PC-9 (cell line): ENCODE results near the gene AKAP4. TPM values are rescaled to one million over a fixed set of nuclear protein-coding genes. Genes with fewer than 3 reads are reported as not detected.

Experiments used
- BruUV-seq: library from RNA; stranded (reverse); fragments of 400-500 nt; replicated peaks from 2 replicates; lab custom pipeline; 2021; lab: Mats Ljungman, UMichigan
- CTCF ChIA-PET: fragments of 300-600 bp; sonication (Branson Sonifier 250); formaldehyde crosslinking; loops from one replicate; lab custom pipeline; 2022; ENCODE audit warnings: antibody characterized with exemption; lab: Charles Lee
- POLR2A ChIA-PET: fragments of 300-600 bp; sonication (Branson Sonifier 250); formaldehyde crosslinking; loops from one replicate; lab custom pipeline; 2022; ENCODE audit warnings: antibody characterized with exemption; ENCODE audit not compliant: unreplicated experiment; lab: Charles Lee
- DNase-seq, 2 experiments: peaks; one replicate each; pipeline versions ENCODE4 v3.0.0 to v3.0.0-alpha.2; 2015 to 2022; ENCODE audit warnings: mixed read lengths in 1 of 2
- H2AFZ ChIP-seq: fragments of 200-600 bp; sonication (generic); 2 replicates; pipeline ENCODE4 v1.8.1; 2017; ENCODE audit warnings: antibody characterized with exemption
- H3F3A ChIP-seq: fragments of 200-600 bp; sonication (generic); 2 replicates; pipeline ENCODE4 v1.8.1; 2017; ENCODE audit warnings: antibody characterized with exemption, mild to moderate bottlenecking, low read depth; ENCODE audit not compliant: insufficient read depth
- H3K27ac ChIP-seq: fragments of 200-600 bp; sonication (generic); 2 replicates; pipeline ENCODE4 v1.6.1; 2016; ENCODE audit warnings: mixed run types
- H3K27me3 ChIP-seq: fragments of 200-600 bp; sonication (generic); 2 replicates; pipeline ENCODE4 v1.6.1; 2016; ENCODE audit warnings: low read depth, mixed run types; ENCODE audit not compliant: insufficient read depth
- H3K36me3 ChIP-seq: fragments of 200-600 bp; sonication (generic); 2 replicates; pipeline ENCODE4 v1.6.1; 2016; ENCODE audit warnings: low read depth, mixed run types
- H3K4me1 ChIP-seq: fragments of 200-600 bp; sonication (generic); replicated peaks from 2 replicates; pipeline ENCODE4 v1.6.1; 2016; ENCODE audit warnings: mixed run types; ENCODE audit not compliant: insufficient read depth
- H3K4me2 ChIP-seq: fragments of 200-600 bp; sonication (generic); 2 replicates; pipeline ENCODE4 v1.6.1; 2017; ENCODE audit warnings: mixed run types
- H3K4me3 ChIP-seq: fragments of 200-600 bp; sonication (generic); 2 replicates; pipeline ENCODE4 v1.6.1; 2016; ENCODE audit warnings: mixed run types
- H3K79me2 ChIP-seq: fragments of 200-600 bp; sonication (generic); 2 replicates; pipeline ENCODE4 v1.6.1; 2017; ENCODE audit warnings: low read depth, mixed run types
- H3K9me2 ChIP-seq: fragments of 200-600 bp; sonication (generic); 2 replicates; pipeline ENCODE4 v1.8.1; 2017; ENCODE audit warnings: mild to moderate bottlenecking; ENCODE audit not compliant: insufficient read depth
- H3K9me3 ChIP-seq: fragments of 200-600 bp; sonication (generic); 2 replicates; pipeline ENCODE4 v1.8.1; 2016; ENCODE audit warnings: low read depth; ENCODE audit not compliant: insufficient read depth
- H4K20me1 ChIP-seq: fragments of 200-600 bp; sonication (generic); 2 replicates; pipeline ENCODE4 v1.8.1; 2017; ENCODE audit not compliant: insufficient read depth
- EZH2 ChIP-seq: fragments of 200-600 bp; sonication (generic); IDR thresholded peaks from 2 replicates; pipeline ENCODE4 v1.8.0; 2017; ENCODE audit warnings: antibody characterized with exemption, low read depth
- intact Hi-C: fragments of 100-400 bp; cut with micrococcal nuclease; formaldehyde crosslinking; loops from one replicate; pipeline ENCODE4 v1.10.0; 2022; ENCODE audit not compliant: unreplicated experiment
- total RNA-seq: library from RNA; stranded (reverse); gene quantifications from 2 replicates; pipeline ENCODE4 v1.2.3, GENCODE V29; 2021
- TF ChIP-seq, protein P1 (sequence below): fragments of 200-600 bp; sonication (generic); conservative IDR thresholded peaks from 2 replicates; pipeline ENCODE4 v1.6.1; 2017; ENCODE audit warnings: mixed run types, antibody characterized with exemption, mild to moderate bottlenecking, moderate library complexity

AKAP4 gene
- total RNA-seq, 1 experiment from 2014 or later: not detected

DNA sequence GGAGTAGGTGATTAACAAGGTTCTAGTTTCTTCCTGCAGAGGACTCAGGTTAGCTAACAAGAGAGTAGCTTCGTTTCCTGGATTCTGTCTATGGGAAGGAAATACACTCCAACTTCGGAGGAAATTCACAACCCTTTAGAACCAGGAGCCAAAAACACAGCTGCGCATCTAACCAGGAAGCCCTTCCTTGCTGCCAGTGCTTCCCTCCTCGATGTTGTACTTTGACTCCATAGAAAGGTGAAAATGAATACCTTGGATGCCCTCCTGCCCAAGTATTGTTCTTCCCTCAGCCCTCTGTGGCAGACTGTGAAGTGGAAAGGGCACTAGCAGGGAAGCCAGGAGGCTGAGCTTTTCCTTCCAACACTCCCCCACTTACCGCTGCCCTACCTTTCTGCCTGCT lies 35.1 kb downstream of the AKAP4 start:
- H3K79me2 ChIP-seq: no peaks in the 10 kb centered on the region
- no TSS peak for BruUV-seq
- H3K27me3 ChIP-seq: no peaks in the 10 kb centered on the region
- H3K4me1 ChIP-seq: no peaks in the 10 kb centered on the region
- no peaks in the 10 kb centered on the region for H4K20me1 ChIP-seq
- no peak overlapping the region for H3K27ac ChIP-seq
- ChIA-PET CTCF (no interaction called here), POLR2A (no interaction called here)
- no peaks in the 10 kb centered on the region for H3F3A ChIP-seq
- no peak overlapping the region for H3K4me3 ChIP-seq
- H3K9me2 ChIP-seq: no peaks in the 10 kb centered on the region
- H2AFZ ChIP-seq: no peak overlapping the region
- no peaks in the 10 kb centered on the region for H3K36me3 ChIP-seq
- intact Hi-C loops: no loop called here
- no peak overlapping the region for H3K4me2 ChIP-seq
- TF ChIP-seq, protein P1, sequence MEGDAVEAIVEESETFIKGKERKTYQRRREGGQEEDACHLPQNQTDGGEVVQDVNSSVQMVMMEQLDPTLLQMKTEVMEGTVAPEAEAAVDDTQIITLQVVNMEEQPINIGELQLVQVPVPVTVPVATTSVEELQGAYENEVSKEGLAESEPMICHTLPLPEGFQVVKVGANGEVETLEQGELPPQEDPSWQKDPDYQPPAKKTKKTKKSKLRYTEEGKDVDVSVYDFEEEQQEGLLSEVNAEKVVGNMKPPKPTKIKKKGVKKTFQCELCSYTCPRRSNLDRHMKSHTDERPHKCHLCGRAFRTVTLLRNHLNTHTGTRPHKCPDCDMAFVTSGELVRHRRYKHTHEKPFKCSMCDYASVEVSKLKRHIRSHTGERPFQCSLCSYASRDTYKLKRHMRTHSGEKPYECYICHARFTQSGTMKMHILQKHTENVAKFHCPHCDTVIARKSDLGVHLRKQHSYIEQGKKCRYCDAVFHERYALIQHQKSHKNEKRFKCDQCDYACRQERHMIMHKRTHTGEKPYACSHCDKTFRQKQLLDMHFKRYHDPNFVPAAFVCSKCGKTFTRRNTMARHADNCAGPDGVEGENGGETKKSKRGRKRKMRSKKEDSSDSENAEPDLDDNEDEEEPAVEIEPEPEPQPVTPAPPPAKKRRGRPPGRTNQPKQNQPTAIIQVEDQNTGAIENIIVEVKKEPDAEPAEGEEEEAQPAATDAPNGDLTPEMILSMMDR: no peak
- TF ChIP-seq EZH2: no peak
- no peak for DNase-seq
- no peaks in the 10 kb centered on the region for H3K9me3 ChIP-seq

DNA sequence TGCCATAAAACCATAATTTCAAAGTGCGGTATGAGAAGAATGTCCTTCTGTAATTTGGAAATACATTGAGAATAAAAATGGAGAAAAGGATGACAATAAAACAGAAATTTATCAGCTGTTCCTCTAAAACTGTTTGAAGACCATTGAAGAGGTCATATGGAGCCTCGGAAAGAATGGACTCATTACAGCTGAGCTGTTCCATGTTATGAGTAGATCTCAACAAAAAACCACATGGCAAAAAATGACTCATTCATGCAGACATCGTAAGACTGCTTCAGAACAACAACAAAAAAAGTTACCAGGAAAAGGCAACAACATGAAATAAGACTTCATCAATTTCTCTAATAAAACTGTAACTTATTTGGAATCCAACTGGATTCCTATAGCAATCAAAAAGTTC lies 39.7 kb downstream of the AKAP4 start:
- BruUV-seq: no TSS peak
- H3F3A ChIP-seq: no peaks in the 10 kb centered on the region
- intact Hi-C loops: no loop called here
- H3K9me2 ChIP-seq: no peaks in the 10 kb centered on the region
- DNase-seq: no peak
- no peak overlapping the region for H3K4me3 ChIP-seq
- no peak overlapping the region for H3K27ac ChIP-seq
- no peak overlapping the region for H3K4me2 ChIP-seq
- no peaks in the 10 kb centered on the region for H3K4me1 ChIP-seq
- no peaks in the 10 kb centered on the region for H3K9me3 ChIP-seq
- H3K36me3 ChIP-seq: no peaks in the 10 kb centered on the region
- no peak overlapping the region for H2AFZ ChIP-seq
- CTCF ChIA-PET: no interaction called here
- POLR2A ChIA-PET: no interaction called here
- no peaks in the 10 kb centered on the region for H4K20me1 ChIP-seq
- no peaks in the 10 kb centered on the region for H3K27me3 ChIP-seq
- no peaks in the 10 kb centered on the region for H3K79me2 ChIP-seq
- TF ChIP-seq, protein P1: no peak
- TF ChIP-seq EZH2: no peak

DNA sequence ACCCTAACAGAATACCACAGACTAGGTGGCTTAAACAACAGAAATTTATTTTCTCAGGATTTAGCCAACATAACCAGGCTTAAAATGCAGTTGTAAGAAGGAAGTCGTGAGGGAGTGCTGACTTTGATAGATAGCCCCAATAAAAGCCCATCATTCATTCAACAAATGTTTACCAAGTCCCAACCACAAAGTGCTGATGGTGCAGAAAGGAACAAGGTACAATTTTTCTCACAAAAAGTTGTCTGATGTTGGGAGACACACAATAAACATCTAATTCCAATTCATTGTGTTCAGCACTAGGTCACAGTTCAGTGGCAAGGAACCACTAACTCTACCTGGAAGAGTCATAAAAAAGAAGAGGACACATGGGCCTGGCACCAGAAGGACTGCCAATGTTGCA lies 42.2 kb downstream of the AKAP4 start:
- TF ChIP-seq, protein P1: no peak
- no peak for TF ChIP-seq EZH2
- no peaks in the 10 kb centered on the region for H3K79me2 ChIP-seq
- H3K4me3 ChIP-seq: no peak overlapping the region
- no peak overlapping the region for H3K27ac ChIP-seq
- H2AFZ ChIP-seq: no peak overlapping the region
- H3K4me2 ChIP-seq: no peak overlapping the region
- H3K36me3 ChIP-seq: no peaks in the 10 kb centered on the region
- H3K27me3 ChIP-seq: no peaks in the 10 kb centered on the region
- no TSS peak for BruUV-seq
- H4K20me1 ChIP-seq: no peaks in the 10 kb centered on the region
- intact Hi-C loops: no loop called here
- no peaks in the 10 kb centered on the region for H3F3A ChIP-seq
- no peak for DNase-seq
- CTCF ChIA-PET: no interaction called here
- no peaks in the 10 kb centered on the region for H3K9me2 ChIP-seq
- POLR2A ChIA-PET: no interaction called here
- H3K4me1 ChIP-seq: no peaks in the 10 kb centered on the region
- no peaks in the 10 kb centered on the region for H3K9me3 ChIP-seq
